Measurements from ENCODE around the gene HOXA11. TPM values are rescaled to one million over a fixed set of nuclear protein-coding genes. Genes with fewer than 3 reads are reported as not detected.

HOXA11 gene
- total RNA-seq, 1 experiment from 2014 or later, result 26.6 TPM

- POLR2A ChIA-PET (ENCODE audit: unreplicated experiment), result interaction anchor here (0.5 to 1.0 kb wide), 7 partner anchors 10 to 542 kb away, joined by 3 to 24 read pairs (median 4); no protein-coding TSS in a partner anchor
- CTCF ChIA-PET, result interaction anchor here (0.6 to 2.3 kb wide), 4 partner anchors 8 to 843 kb away, joined by 3 to 20 read pairs (median 4); no protein-coding TSS in a partner anchor
- no peaks in the 10 kb centered on the region for H3F3A ChIP-seq (ENCODE audit: low read length, unreplicated experiment)
- no peak overlapping the region for H2AFZ ChIP-seq (ENCODE audit: low read length)
- peak overlapping the region; percentile 97 for H3K9ac ChIP-seq (ENCODE audit: low read length)
- DNase-seq (peak; percentile 20), ATAC-seq (no peak)
- peak overlapping the region; percentile 53 for H3K27ac ChIP-seq (ENCODE audit: low read length)
- BruUV-seq (replicated peaks), result no TSS peak
- peaks cover 28% of the 10 kb centered on the region for H3K4me1 ChIP-seq (ENCODE audit: insufficient read depth, low read length)
- intact Hi-C loops (cut with micrococcal nuclease), result loop anchor here (5.0 kb wide), 2 partner anchors 543 to 893 kb away; partner anchors contain the start of gene TAX1BP1
- H3K79me2 ChIP-seq (ENCODE audit: low read length), result peaks cover 95% of the 10 kb centered on the region
- peak overlapping the region; percentile 99 for H3K4me2 ChIP-seq (ENCODE audit: low read length)
- H3K36me3 ChIP-seq (ENCODE audit: low read depth, low read length), result 0 out of 2 replicates have a peak, but pooled peaks cover 6% of the 10 kb centered on the region
- H3K9me3 ChIP-seq (ENCODE audit: low read length), result no peaks in the 10 kb centered on the region
- H3K4me3 ChIP-seq (ENCODE audit: low read length), result peak overlapping the region; percentile 91
- no peaks in the 10 kb centered on the region for H3K9me2 ChIP-seq (replicated peaks; ENCODE audit: low read length)
- H4K20me1 ChIP-seq (ENCODE audit: low read length), result peaks cover 12% of the 10 kb centered on the region; the same call in 1 of the 2 replicates
- H3K27me3 ChIP-seq (ENCODE audit: low read length), result no peaks in the 10 kb centered on the region
- TF ChIP-seq EZH2 (IDR thresholded peaks at IDR 0.05; ENCODE audit: low read length, unreplicated experiment), result no peak
- no peak for TF ChIP-seq EZH2phosphoT487 (IDR thresholded peaks at IDR 0.05; ENCODE audit: borderline replicate concordance, low read length)
- TF ChIP-seq CTCF (conservative IDR thresholded peaks at IDR 0.05; ENCODE audit: low read depth, low read length), result no peak
Observed at GRCh38 chr7:27198871-27199801, 14.1 kb upstream of the HOXA11 start.

DNA sequence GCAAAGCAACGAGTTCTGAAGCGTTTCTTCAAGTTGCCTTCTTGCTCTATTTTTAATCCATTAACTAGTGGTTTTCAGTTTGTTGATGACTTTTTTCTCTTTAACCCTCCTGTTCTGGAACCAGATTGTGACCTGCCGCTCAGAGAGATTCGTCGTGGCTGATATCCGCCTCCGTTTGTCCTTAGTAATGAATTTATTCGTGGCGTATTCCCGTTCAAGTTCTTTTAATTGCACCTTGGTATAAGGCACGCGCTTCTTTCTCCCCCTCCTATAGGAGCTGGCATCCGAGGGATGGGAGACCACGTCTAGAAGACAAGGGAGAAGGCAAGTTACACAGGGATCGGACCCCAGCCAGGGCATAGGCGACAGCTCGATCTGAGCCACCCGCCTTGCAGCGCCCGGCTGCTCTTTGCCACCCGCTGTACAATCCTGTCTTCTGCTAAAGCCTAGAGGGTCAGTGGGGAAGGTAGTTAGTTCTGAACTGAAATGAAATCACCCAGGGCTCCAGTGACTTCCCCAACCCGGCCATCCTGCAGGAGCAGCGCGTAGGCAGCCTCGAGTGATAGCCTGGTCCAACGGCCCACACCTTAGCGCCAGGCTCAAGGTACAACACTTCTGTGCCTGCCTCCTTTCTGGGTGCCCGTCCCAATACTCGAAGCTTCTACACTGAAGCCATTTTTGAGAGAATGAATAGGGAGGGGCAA, 13.3 kb upstream of the HOXA11 start:
- no peaks in the 10 kb centered on the region for H3K27me3 ChIP-seq (ENCODE audit: low read length)
- H3K4me1 ChIP-seq (ENCODE audit: insufficient read depth, low read length), result peaks cover 22% of the 10 kb centered on the region
- no peak for TF ChIP-seq EZH2 (IDR thresholded peaks at IDR 0.05; ENCODE audit: low read length, unreplicated experiment)
- no peak for TF ChIP-seq CTCF (conservative IDR thresholded peaks at IDR 0.05; ENCODE audit: low read depth, low read length)
- TF ChIP-seq EZH2phosphoT487 (IDR thresholded peaks at IDR 0.05; ENCODE audit: borderline replicate concordance, low read length), result no peak
- peak; percentile 31 for DNase-seq
- H3K9ac ChIP-seq (ENCODE audit: low read length), result peak overlapping the region; percentile 97
- intact Hi-C loops (cut with micrococcal nuclease), result loop anchor here (5.0 kb wide), 2 partner anchors 544 to 894 kb away; partner anchors contain the start of gene TAX1BP1
- H4K20me1 ChIP-seq (ENCODE audit: low read length), result peaks cover 12% of the 10 kb centered on the region; the same call in 1 of the 2 replicates
- CTCF ChIA-PET, result interaction anchor here (0.6 to 2.3 kb wide), 2 partner anchors 408 to 844 kb away, joined by 4 to 20 read pairs; no protein-coding TSS in a partner anchor
- no peak overlapping the region for H2AFZ ChIP-seq (ENCODE audit: low read length)
- no TSS peak for BruUV-seq (replicated peaks)
- H3K4me3 ChIP-seq (ENCODE audit: low read length), result peak overlapping the region; percentile 91
- no peaks in the 10 kb centered on the region for H3F3A ChIP-seq (ENCODE audit: low read length, unreplicated experiment)
- H3K9me2 ChIP-seq (replicated peaks; ENCODE audit: low read length), result no peaks in the 10 kb centered on the region
- 0 out of 2 replicates have a peak, but pooled peaks cover 6% of the 10 kb centered on the region for H3K36me3 ChIP-seq (ENCODE audit: low read depth, low read length)
- H3K4me2 ChIP-seq (ENCODE audit: low read length), result peak overlapping the region; percentile 99
- H3K27ac ChIP-seq (ENCODE audit: low read length), result peak overlapping the region; percentile 53
- no peaks in the 10 kb centered on the region for H3K9me3 ChIP-seq (ENCODE audit: low read length)
- POLR2A ChIA-PET (ENCODE audit: unreplicated experiment), result interaction anchor here (0.7 kb wide), 1 partner anchor 102 kb away, joined by 6 read pairs; no protein-coding TSS in a partner anchor
- ATAC-seq, result no peak
- peaks cover 95% of the 10 kb centered on the region for H3K79me2 ChIP-seq (ENCODE audit: low read length)

All from PC-3 (cell line).